ENCODE results near the gene GYG1.

GYG1 gene

GRCh38 chr3:148991219-148992026 is at the start of gene GYG1:
TSS of gene GYG1 (plus strand) at chr3:148991540. CDS start at chr3:148991641, 101 bp downstream.
- peaks cover 3% of the 10 kb centered on the region for H3K36me3 Mint-ChIP-seq
- H3K27me3 Mint-ChIP-seq = no peaks in the 10 kb centered on the region
- H3K4me3 Mint-ChIP-seq = peak within 1 kb of the TSS; percentile 91
- no peaks in the 10 kb centered on the region for H3K9me3 Mint-ChIP-seq
- H3K27ac Mint-ChIP-seq = peak within 1 kb of the TSS; percentile 93
- H3K4me1 Mint-ChIP-seq = peaks cover 24% of the 10 kb centered on the region

GRCh38 chr3:148943506-148944205 is 47.7 kb upstream of the GYG1 start:
- Mint-ChIP-seq H3K36me3 (no peaks in the 10 kb centered on the region), H3K27me3 (peaks cover 2% of the 10 kb centered on the region), H3K4me3 (no peak overlapping the region), H3K4me1 (no peaks in the 10 kb centered on the region), H3K27ac (no peak overlapping the region), H3K9me3 (no peaks in the 10 kb centered on the region)

GRCh38 chr3:148945116-148945515 is 46.2 kb upstream of the GYG1 start:
- Mint-ChIP-seq H3K9me3 (no peaks in the 10 kb centered on the region), H3K36me3 (no peaks in the 10 kb centered on the region), H3K27ac (no peak overlapping the region)

GRCh38 chr3:148948913-148949657 is 42.3 kb upstream of the GYG1 start:
- Mint-ChIP-seq H3K4me3 (no peak overlapping the region), H3K9me3 (no peaks in the 10 kb centered on the region), H3K27ac (no peak overlapping the region), H3K36me3 (no peaks in the 10 kb centered on the region), H3K4me1 (no peaks in the 10 kb centered on the region), H3K27me3 (no peaks in the 10 kb centered on the region)

More at GRCh38 chr3:148945116-148945515, 46.2 kb upstream of the GYG1 start:
- H3K27me3 Mint-ChIP-seq = no peaks in the 10 kb centered on the region
- H3K4me1 Mint-ChIP-seq = no peaks in the 10 kb centered on the region
- no peak overlapping the region for H3K4me3 Mint-ChIP-seq

- Mint-ChIP-seq H3K4me1 (no peaks in the 10 kb centered on the region), H3K27ac (no peak overlapping the region), H3K9me3 (no peaks in the 10 kb centered on the region), H3K36me3 (no peaks in the 10 kb centered on the region), H3K4me3 (no peak overlapping the region), H3K27me3 (no peaks in the 10 kb centered on the region)
Observed at GRCh38 chr3:148950806-148951205, 40.5 kb upstream of the GYG1 start.

GRCh38 chr3:148951599-148952361 is 39.6 kb upstream of the GYG1 start:
- Mint-ChIP-seq H3K27ac (no peak overlapping the region), H3K9me3 (no peaks in the 10 kb centered on the region), H3K36me3 (no peaks in the 10 kb centered on the region), H3K4me1 (no peaks in the 10 kb centered on the region), H3K4me3 (no peak overlapping the region), H3K27me3 (no peaks in the 10 kb centered on the region)

GRCh38 chr3:148953094-148953493 is 38.2 kb upstream of the GYG1 start:
- no peaks in the 10 kb centered on the region for H3K27me3 Mint-ChIP-seq
- no peak overlapping the region for H3K4me3 Mint-ChIP-seq
- H3K27ac Mint-ChIP-seq = no peak overlapping the region
- no peaks in the 10 kb centered on the region for H3K9me3 Mint-ChIP-seq
- H3K36me3 Mint-ChIP-seq = no peaks in the 10 kb centered on the region
- peaks cover 7% of the 10 kb centered on the region for H3K4me1 Mint-ChIP-seq

GRCh38 chr3:148954981-148955380 is 36.4 kb upstream of the GYG1 start:
- no peaks in the 10 kb centered on the region for H3K27me3 Mint-ChIP-seq
- no peak overlapping the region for H3K27ac Mint-ChIP-seq
- no peaks in the 10 kb centered on the region for H3K36me3 Mint-ChIP-seq
- H3K9me3 Mint-ChIP-seq = no peaks in the 10 kb centered on the region
- H3K4me3 Mint-ChIP-seq = no peak overlapping the region
- H3K4me1 Mint-ChIP-seq = peaks cover 7% of the 10 kb centered on the region

GRCh38 chr3:148955544-148956346 is 35.6 kb upstream of the GYG1 start:
- peaks cover 7% of the 10 kb centered on the region for H3K4me1 Mint-ChIP-seq
- no peaks in the 10 kb centered on the region for H3K9me3 Mint-ChIP-seq
- no peak overlapping the region for H3K4me3 Mint-ChIP-seq
- H3K27me3 Mint-ChIP-seq = no peaks in the 10 kb centered on the region
- H3K36me3 Mint-ChIP-seq = no peaks in the 10 kb centered on the region
- no peak overlapping the region for H3K27ac Mint-ChIP-seq

GRCh38 chr3:148957586-148957985 is 33.8 kb upstream of the GYG1 start:
- Mint-ChIP-seq H3K27me3 (peaks cover 2% of the 10 kb centered on the region), H3K27ac (no peak overlapping the region), H3K4me3 (no peak overlapping the region), H3K4me1 (peaks cover 7% of the 10 kb centered on the region), H3K36me3 (no peaks in the 10 kb centered on the region), H3K9me3 (no peaks in the 10 kb centered on the region)

- Mint-ChIP-seq H3K9me3 (no peaks in the 10 kb centered on the region), H3K4me1 (peaks cover 7% of the 10 kb centered on the region), H3K27me3 (peaks cover 2% of the 10 kb centered on the region), H3K27ac (no peak overlapping the region), H3K36me3 (no peaks in the 10 kb centered on the region), H3K4me3 (no peak overlapping the region)
Observed at GRCh38 chr3:148958696-148959095, 32.6 kb upstream of the GYG1 start.

GRCh38 chr3:148962513-148962912 is 28.8 kb upstream of the GYG1 start:
- no peaks in the 10 kb centered on the region for H3K9me3 Mint-ChIP-seq
- peaks cover 2% of the 10 kb centered on the region for H3K27me3 Mint-ChIP-seq
- H3K4me3 Mint-ChIP-seq = no peak overlapping the region
- H3K36me3 Mint-ChIP-seq = no peaks in the 10 kb centered on the region
- H3K4me1 Mint-ChIP-seq = peaks cover 3% of the 10 kb centered on the region
- no peak overlapping the region for H3K27ac Mint-ChIP-seq

GRCh38 chr3:148964809-148965208 is 26.5 kb upstream of the GYG1 start:
- H3K4me1 Mint-ChIP-seq = no peaks in the 10 kb centered on the region
- peaks cover 2% of the 10 kb centered on the region for H3K27me3 Mint-ChIP-seq
- no peaks in the 10 kb centered on the region for H3K36me3 Mint-ChIP-seq
- H3K27ac Mint-ChIP-seq = no peak overlapping the region
- no peaks in the 10 kb centered on the region for H3K9me3 Mint-ChIP-seq
- H3K4me3 Mint-ChIP-seq = no peak overlapping the region

GRCh38 chr3:148968321-148968720 is 23.0 kb upstream of the GYG1 start:
- H3K9me3 Mint-ChIP-seq = no peaks in the 10 kb centered on the region
- no peaks in the 10 kb centered on the region for H3K36me3 Mint-ChIP-seq
- no peaks in the 10 kb centered on the region for H3K4me1 Mint-ChIP-seq
- no peak overlapping the region for H3K27ac Mint-ChIP-seq
- H3K27me3 Mint-ChIP-seq = no peaks in the 10 kb centered on the region
- H3K4me3 Mint-ChIP-seq = no peak overlapping the region
